Activated CD8-positive, alpha-beta memory T cell treated with anti-CD3 and anti-CD28 coated beads for 4 hours (primary cell): Measurements from ENCODE around the gene SLX4IP.

Source experiments
- DNase-seq, 2 donors: peaks; one replicate each; pipeline ENCODE4 v3.0.0-alpha.2; 2020; ENCODE audit warnings: low read depth in 2 of 2

Gene SLX4IP

GRCh38 chr20:10663756-10664155 is 228.7 kb downstream of the SLX4IP start:
- DNase-seq = no peak

DNA sequence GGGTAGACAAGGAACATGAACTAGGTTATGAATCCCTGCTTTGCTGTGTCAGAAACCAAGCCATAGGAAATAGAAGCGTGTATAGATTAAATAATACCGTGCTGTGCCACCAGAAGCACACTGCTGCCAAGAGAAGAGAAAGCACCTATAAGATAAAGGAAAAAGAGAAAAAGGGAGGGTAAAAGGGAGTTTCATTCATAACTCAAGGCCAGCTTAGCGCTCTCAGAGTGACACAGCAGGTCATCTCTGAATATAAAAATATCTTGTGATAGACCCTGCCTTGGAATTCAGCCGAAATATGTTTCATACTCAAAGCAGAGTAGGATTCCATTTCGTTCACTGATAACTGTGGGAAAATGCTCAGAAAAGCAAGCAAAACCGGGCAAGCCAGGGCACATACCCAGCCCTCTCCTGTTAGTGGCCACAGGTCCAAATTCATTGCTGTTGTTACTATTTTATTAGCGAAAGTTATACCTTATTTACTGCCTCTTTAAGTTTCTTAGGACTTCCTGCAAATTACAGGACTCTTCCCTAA is 230.0 kb downstream of the SLX4IP start:
- no peak for DNase-seq

DNA sequence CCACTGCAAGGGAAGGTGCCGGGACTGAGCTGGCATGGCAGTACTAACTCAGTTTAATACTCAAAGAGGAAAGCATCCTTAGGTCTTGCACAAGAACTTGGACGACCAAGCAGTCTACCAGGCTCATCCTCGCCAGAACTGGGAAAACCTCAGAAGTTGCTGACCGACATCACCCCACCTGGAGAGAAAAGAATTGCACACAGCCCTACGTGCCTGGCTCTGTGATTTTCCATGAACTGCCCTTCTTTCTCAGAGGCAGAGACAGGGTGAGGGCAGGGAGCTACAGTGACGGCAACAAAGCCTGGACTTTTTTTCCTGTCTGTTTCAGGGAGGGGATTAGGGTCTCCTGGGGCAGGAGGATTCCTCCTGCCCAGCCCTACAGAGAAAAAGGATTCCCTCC is 230.7 kb downstream of the SLX4IP start:
- DNase-seq = no peak

DNA sequence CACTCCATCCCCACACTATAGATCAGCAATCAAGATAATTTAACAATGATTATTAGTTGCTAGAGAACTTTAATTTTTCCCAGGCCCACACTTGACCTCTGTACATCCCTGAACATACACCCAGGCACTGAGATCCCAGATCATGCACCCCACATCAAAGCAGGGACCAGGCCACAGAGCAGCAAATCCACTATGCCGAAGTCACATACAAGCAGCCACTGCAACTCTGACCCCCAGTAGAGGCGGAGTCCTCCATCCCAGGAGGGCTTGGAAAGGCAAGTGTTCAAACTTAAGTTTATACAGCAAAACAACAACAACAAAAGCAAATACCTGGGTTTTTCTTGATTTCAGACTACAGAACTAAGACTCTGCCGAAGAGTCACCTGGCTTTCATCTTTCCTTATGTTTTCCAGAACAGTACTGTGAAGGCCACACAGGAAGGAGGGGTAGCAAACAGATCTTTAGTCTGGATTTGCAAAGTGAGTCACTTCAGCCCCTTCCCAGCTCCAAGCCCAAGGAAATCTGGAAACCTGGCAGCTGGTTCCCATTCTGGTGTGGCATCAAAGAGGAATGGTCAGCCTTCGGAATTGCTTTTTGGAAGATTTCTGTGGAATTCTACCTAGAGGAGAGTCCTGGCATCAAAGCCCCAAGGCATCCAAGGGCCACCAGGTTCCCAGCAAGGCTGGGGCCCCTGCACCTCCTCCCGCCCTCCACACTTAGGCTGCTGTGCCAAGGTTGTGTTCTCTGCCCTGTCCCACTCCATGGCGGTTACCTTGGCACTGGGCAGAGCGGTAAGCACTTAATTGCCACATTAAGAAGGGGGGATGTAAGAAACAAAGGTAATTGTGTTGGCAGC is 231.3 kb downstream of the SLX4IP start:
- DNase-seq = no peak

DNA sequence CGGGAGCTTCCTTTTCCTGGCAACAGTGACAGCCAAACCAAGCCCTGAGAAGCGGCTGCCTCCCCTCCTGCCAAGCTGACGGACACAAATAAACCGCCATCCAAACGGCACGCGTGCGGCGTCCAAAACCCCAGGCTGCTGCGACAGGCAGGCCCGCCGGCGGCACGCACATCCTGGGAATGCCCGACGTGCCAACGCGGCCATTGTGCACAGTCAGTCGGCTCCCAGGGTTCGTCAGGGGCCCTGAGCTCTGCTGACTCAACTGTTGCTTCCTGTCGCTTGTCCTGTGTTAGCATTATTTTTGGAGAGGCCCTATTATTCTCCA is 231.9 kb downstream of the SLX4IP start:
- DNase-seq = no peak

DNA sequence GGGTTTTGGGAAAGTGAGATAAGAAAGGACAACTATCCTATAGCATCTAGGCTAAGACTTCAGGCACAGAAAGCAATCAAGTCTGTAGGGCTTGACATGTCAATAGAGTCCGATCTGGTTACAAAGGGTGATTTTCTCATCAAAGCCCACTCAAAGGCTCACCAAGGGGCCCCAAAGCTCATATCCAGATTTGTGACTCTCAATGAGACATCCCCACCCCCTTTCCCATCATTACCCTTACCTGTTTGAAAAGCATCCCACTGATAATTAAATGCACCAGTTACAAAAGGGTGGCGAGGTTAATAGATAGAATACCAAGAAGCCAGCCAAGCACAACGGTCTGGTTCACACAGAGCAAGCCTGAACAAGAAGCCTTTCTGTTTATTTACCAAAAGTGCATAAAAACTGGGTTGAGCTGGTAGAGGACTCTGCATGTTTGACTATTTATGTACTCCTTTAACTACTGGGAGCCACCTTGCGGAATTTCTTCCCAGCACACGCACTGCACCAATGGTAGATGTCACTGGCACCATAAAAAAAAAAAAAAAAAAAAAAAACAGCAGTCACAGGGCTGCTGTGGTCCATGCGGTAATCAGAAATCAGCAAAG is 232.6 kb downstream of the SLX4IP start:
- DNase-seq = no peak

DNA sequence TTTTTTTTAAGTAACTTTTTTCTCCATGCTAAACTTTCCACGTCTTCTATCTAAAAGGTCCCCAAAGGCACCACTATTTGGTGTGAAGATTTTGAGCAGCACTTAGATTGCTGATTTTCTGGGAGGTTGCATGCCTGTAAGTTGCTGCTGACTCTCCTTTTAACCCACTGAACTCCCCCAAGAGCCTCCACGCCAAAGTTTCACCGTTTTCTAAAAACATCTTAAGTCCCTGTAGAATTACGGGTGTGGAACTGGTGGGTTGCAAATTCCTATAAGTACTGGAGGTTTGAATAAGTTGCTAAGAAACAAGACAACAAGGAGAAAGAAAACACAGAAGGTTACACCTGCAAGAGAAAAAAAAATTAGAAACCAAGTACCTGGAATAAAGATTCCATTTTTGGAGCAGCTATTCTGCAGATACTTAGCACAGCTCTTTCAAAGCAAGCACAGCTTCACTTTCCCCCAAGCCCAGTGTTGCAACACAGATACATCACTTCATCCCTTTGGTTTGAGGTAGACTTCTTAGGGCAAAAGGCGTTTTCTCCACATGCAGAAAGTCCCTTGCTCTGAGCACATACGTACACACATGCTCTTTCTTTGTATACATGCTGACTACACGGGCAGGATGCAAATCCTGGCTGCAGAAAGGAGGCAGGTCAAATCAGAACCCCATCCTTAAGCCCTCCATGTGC is 233.7 kb downstream of the SLX4IP start:
- no peak for DNase-seq

GRCh38 chr20:10669843-10670446 is 234.8 kb downstream of the SLX4IP start:
- DNase-seq = no peak

- DNase-seq = no peak
Measured at GRCh38 chr20:10670501-10671220, 235.6 kb downstream of the SLX4IP start.

DNA sequence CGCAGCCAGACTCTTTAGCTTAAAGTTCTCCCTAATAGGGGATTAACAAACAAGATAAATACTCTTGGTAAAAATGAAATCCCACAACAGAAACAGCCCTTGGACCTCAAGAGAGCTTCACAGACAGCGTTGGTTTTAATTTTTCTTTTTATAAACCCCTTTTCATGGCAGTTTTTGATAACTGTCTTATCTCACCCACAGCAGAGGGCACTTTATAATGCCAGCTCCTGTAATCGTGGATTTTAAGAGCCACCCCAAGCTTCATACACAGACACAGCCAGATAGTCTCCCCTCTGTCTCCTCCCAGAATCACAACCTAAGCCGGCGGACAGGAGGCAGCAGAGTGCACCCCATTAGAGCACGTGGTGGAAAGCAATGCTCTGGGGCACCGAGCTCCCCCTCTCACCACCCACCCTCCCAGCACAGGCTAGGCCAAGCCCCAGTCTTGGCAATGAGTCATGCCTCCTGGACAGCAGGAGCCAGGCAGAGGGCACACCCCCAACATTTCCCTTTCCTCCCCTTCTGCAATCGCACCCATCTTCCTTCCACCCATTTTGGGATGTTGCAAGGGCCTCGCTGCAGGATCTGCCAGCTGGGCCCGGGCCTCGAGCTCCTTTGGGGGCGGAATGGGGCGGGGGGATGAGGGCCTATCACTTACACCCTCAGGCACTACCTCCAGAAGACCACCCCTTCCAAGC is 236.3 kb downstream of the SLX4IP start:
- no peak for DNase-seq

GRCh38 chr20:10671919-10672623 is 237.0 kb downstream of the SLX4IP start:
- DNase-seq = no peak

DNA sequence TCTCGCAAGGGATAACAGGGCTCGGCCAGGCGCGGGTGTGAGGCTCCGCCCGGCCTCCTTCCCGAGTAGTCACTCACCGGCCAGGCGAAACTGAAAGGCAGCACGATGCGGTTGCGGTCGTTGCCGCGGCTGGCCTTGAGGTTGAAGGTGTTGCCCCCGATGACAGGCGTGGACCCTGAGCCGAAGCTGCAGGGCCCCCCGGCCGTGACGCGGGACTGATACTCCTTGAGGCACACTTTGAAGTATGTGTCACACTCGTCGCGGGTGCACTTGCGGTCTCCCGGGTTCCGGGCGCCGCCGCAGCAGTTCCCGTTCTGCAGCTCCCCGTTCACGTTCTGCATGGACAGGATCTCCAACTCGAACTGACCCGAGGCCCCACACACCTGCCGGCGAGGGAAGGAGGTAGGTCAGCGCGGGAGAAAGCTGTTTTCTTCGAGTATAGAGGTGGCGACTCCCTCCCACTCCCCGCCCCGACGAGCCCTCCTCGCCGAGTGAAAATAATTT is 237.6 kb downstream of the SLX4IP start:
- no peak for DNase-seq

DNA sequence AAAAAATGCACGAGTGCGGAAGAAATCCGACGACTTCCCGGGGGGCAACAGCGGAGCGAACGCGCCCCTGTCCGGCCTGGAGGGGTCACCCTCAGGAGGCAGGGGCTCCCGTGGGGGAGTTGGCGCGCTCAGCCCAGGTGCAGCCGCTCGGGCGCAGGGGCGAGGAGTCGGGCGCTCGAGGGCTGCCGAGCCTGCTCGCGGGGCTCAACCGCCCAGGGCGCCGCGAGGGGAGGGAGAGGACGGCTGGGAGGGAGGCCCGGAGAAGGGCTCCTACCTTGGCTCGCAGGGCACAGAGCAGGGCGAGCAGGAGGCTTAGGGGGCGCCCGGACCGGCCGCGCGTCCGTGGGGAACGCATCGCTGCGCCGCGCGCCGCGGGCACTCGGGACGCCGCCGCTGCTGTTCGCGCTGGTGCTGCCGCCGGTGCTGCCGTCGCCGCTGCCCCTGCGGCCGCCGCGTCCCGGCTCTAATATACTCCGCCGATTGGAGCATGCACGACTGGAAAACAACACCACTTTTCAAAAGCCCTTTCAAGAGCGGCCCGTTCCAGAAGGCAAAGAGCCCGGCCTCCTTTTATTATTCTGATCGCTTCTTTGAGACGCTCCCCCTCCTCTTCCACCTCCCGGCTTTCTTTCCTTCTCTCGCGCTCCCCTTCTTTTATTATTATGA is 238.2 kb downstream of the SLX4IP start:
- no peak for DNase-seq

DNA sequence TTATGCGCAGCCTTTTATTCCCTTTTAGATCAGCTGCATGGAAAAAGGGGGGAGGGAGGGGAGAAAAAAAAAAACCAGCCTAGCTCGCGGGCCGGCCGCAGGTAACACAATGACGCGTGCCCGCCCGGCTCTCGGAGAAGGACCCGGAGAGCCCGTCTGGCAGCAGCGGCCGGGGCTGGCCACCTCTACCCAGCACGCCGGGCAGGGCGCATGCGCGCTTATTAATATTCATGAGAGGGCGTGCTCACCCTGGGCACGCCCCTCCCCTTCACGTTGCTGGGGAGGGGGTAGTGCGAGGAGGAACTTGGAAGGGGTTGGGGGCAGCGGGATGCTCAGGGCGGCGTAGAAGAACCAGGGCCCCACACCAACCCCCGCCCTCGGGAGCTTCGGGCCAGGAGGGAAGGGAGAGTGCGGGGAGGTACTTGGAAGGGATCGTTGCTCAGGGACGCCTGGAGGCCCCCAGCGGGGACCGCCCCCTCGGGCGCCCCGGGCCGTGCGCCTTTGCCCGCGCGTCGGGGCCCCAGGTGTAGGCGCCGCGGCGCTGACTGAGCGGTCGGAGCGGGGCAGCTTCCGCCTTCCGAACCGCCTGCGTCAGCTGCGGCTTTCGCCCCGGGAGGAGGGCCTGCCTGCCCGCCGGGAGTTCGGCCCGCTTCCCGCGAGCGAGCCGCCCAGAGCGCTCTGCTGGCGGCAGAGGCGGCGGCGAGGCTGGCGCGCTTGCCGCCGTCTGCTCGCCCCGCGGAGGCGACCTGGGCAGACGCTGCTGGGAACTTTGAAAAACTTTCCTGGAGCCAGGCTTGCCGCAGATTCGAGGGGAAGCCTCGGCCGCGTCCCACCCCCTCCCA is 239.0 kb downstream of the SLX4IP start, which contains the start of gene JAG1:
JAG1 (minus strand) TSS at position 158 of the 842 bp plus-strand sequence. CDS start 469 bp downstream, outside the sequence.
- DNase-seq = peak; percentile 21 to 26

GRCh38 chr20:10674684-10675449 is 239.8 kb downstream of the SLX4IP start:
- no peak for DNase-seq

DNA sequence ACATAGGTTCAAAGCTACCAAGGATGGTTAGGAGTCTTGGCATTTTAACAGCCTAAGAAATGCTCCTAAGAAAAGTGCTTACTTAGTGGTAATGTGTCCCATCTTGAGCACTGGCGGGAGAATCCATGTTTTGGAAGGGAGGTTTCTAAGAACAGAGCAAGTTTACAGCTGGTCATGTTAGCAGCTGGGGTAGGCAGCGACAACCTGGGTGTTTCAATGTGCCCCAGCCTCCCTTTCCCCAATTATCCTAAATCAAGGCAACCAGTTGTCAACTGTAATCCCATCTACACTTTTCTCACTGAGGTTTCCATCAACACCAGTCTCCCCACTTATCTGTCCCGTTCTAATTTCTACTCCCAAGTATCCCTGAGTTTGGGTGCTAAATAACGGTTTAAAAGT is 240.3 kb downstream of the SLX4IP start:
- DNase-seq = no peak

GRCh38 chr20:10676518-10676917 is 241.4 kb downstream of the SLX4IP start:
- DNase-seq = no peak
